DMS 273 (cell line): ENCODE results near the gene ANO5.

Experiments used
- DNase-seq: peaks from one replicate; lab custom pipeline; 2025; ENCODE audit not compliant: unreplicated experiment; lab: John Stamatoyannopoulos, UW

Gene ANO5

DNA sequence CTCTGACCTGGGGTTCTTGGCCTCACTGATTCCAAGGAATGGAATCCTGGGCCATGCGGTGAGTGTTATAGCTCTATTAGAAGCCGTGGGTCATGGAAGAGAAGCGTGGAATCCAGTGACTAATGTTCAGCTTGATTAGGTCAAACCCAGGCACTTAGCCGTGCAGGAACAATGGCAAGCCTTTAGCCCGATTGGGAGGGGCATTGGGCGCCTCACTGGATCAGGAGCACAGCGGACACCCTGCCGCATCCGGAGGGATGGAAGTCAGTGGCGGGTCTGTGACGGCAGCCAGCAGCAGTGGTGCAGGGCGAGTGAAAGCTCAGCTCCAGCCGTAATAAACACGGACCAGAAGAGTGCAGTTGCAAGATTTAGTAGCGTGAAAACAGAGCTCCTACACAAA is 124.8 kb downstream of the ANO5 start:
- no peak for DNase-seq

GRCh38 chr11:22331771-22332170 is 138.9 kb downstream of the ANO5 start:
- DNase-seq = no peak
